Transverse colon (tissue), 4 donors: ENCODE results near the gene CRYBG1.

Source experiments
- EP300 ChIP-seq: sonication (generic); formaldehyde crosslinking; IDR thresholded peaks from one replicate; pipeline ENCODE4 v1.6.1; 2017; ENCODE audit warnings: antibody characterized with exemption, low read depth
- POLR2A ChIP-seq: fragments of 450-650 bp; IDR thresholded peaks from one replicate; pipeline ENCODE4 v1.6.1; 2016; ENCODE audit warnings: antibody characterized with exemption, mild to moderate bottlenecking, moderate library complexity
- POLR2AphosphoS5 ChIP-seq, 3 donors: sonication (generic); formaldehyde crosslinking; IDR thresholded peaks; one replicate each; pipeline ENCODE4 v1.6.1; 2016; ENCODE audit warnings: antibody characterized with exemption in 3 of 3
- TF ChIP-seq, protein P1 (sequence below), 5 experiments: fragments of 200-600 bp in 3 of 5; fragments of 450-650 bp in 2 of 5; sonication (generic) in 3 of 5; IDR thresholded peaks; 1 replicate in 2 of 5; 2 replicates in 3 of 5; pipeline ENCODE4 v1.5.1; 2016 to 2017; ENCODE audit warnings: antibody characterized with exemption in 5 of 5, inconsistent platforms in 3 of 5, mild to moderate bottlenecking in 2 of 5, moderate library complexity in 1 of 5

DNA sequence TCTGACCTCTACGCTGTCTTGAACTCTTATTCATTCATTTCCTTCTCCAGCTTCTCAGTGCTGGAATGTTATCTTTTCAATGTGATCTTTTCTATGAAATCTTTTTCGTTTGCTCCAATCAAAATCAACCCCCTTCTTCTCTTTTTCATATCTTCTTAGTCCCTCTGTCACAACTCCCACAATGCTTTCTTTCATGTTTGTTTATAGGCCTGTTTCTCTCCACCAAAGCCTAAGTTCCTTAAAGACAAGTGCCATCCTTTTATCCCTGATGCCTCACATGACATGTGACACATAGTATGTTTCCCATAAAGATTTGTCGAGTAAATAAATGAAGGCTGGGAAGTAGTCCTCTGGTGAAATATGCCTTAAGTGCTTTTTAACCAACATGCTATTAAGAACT lies 38.1 kb downstream of the CRYBG1 start:
- TF ChIP-seq EP300 (no peak), POLR2AphosphoS5 (IDR thresholded peaks at IDR 0.05) (no peak), POLR2A (no peak)
- TF ChIP-seq, protein P1, sequence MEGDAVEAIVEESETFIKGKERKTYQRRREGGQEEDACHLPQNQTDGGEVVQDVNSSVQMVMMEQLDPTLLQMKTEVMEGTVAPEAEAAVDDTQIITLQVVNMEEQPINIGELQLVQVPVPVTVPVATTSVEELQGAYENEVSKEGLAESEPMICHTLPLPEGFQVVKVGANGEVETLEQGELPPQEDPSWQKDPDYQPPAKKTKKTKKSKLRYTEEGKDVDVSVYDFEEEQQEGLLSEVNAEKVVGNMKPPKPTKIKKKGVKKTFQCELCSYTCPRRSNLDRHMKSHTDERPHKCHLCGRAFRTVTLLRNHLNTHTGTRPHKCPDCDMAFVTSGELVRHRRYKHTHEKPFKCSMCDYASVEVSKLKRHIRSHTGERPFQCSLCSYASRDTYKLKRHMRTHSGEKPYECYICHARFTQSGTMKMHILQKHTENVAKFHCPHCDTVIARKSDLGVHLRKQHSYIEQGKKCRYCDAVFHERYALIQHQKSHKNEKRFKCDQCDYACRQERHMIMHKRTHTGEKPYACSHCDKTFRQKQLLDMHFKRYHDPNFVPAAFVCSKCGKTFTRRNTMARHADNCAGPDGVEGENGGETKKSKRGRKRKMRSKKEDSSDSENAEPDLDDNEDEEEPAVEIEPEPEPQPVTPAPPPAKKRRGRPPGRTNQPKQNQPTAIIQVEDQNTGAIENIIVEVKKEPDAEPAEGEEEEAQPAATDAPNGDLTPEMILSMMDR (IDR thresholded peaks at IDR 0.05) = no peak
